CD4-positive, alpha-beta T cell treated with Interleukin-12 subunit alpha and Interleukin-12 subunit beta, for 1 hour (primary cell): ENCODE data around the gene SCN2B.

Experiments used
- DNase-seq: peaks from one replicate; pipeline ENCODE4 v3.0.0-alpha.2; 2020

SCN2B gene

DNA sequence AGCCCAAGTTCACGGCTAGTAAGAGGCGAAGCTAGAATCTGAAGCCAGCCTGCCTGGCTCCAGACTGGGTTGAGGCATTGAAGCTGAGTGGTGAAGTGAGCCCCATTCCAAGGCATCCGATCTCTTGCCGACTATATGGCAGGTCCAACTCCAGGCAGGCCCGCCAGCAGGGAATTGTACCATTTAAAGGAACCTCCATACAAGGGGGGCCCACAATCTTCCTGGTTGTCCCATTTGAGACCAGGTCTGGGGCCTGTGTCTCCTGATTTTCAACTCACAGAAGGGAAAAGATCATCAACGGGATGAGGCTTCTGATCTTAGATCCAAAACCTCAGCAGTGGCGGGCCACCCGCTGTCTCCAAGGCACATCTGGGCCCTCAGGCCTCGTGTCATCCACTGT lies 4.1 kb downstream of the SCN2B start:
- no peak for DNase-seq

DNA sequence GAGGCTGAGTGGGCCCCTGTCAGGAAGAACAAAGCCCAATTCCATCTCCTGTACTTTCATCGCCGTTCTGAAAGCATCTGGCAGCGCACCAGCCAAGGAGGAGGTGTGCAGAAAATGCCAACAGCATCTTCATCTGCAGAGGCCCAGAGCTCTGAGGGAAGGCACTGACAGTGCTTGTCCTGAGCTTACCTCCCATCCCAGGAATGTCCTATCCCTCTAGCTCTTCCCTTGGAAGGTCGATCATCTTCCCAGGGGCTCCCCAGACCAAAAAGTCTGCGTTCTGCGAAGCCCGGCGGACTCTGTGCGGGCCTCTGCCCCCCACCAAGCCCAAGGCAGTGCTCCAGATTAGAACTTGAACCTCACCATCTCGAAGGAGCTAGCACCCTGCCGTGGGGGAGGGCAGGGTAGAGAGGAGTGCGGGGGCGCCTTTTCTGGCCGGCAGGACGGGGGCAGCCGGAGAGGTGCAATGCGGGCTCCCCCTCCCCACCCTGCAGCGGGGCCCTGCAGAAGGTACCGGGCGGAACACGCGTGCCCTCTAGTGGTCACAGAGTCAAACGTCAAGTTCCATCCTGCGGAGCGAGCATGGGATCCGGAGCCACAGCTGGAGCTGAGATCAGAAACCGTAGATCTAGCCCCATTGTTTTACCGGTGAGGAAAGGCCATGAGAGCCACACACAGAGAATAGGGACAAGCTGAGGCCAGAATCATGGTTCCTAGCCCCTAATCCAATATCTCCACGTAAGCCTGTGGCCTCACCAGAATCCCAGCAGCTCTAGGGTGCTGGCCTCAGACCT lies 5.0 kb downstream of the SCN2B start:
- DNase-seq: peak; percentile 72

DNA sequence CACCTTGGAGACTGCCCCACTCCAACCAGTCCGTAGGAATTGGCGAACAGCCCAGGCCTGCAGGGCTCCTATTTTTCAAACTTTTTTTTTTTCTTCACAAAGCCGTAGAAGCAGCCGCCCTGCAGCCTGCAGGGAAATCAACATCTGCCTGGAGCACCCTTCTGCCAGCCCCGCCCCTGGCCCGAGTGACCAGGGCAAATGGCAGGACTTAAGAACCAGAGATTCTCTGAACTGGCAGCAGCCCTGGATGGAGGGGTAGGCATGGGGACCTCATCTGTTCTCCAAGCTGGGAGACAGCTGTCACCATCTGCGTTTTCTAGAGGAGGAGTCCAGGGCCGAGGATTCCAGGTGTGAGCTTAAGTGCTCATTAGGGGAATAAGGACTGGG lies 5.6 kb downstream of the SCN2B start:
- DNase-seq: no peak

DNA sequence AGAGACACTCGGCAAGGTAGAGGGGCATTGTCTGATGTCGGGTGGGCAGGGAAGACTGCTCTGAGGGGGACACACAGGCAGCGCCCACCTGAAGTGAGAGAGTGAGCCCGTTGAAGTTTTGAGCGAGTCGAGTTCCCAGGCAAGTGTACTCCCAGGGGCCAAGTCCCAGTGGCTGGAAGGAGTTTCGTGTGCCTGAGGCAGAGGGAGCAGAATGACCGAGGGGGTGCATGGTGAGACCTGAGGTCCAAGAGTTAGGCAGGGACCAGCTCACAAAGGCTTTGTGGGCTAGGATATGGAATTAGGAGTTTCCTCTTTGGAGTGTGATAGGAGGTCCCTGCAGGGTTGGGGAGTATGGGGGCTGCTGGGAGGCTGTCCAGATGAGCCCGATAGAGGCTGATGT lies 6.2 kb downstream of the SCN2B start:
- DNase-seq: no peak

DNA sequence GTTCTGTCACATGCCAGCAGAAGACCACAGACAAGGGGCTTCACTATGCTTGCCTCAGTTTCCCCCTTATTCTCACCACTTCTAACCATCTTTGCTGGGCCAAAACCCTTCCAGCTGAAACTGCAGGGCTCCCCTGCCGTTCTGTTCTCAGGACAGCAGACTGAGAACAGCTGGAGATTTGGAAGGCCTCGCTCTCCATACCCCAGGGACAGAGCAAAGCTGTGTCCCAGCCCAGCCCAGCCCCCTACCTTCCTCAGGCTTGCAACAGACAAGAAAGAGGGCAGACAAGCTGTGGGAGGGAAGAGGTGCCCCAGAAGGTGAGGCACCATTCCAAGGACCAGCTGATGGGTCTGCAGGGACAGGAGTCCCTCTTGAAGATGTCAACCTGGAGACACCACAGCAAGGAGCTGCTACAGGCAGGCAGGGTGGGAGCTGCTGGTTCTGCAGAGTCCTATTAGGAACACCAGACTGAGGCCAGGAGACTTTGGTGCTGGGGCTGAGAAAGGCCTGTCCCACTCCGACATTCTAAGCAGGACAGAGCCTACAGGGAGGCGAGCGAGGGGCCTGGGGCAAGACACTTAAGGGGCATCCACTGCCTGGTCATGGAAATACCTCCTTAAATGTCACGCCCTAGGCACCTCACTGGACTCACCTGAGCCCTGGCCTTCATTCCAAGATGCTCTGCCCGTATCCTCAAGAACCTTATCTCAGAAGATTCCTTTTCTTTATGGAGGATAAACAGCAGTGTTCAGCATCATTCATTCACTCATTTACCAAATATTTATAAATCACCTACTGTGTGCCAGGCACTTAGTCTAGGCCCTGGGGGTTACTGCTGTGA lies 6.9 kb downstream of the SCN2B start:
- no peak for DNase-seq

DNA sequence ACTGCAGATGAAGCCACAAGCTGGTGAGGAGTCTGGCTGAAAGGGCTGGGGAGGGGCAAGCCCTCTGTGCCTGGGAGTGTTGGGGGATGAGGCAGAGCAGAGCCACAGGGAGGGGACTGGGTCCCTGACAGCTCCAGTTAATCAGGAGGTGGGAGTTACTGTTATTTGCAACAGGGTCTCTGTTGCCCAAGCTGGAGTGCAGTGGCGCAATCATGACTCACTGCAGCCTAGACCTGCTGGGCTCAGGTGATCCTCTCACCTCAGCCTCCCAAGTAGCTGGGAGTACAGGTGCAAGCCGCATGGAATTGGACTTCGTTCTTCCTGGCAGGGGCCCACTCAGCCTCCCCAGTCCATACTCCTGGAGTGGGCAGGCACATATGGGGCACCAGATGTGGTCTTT lies 7.7 kb downstream of the SCN2B start:
- DNase-seq: no peak

DNA sequence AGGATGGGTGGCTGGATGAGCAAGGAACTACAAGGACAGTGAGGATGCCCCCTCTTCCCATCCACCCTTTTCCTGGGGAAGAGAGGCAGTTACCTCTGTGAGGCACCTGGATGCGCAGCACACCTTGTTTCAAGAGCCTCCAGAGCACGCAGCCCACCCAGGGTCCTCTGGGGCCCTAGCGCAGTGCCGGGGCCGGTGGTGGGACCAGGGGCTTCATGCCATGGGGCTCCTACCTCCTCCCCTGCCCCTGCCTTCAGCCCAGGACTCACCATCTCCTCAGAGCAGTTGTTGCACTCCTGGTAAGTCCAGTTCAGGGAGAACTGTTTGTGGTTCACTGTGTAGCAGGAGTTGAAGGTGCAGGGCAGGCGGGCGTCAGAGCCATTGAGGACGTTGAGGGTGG lies 8.1 kb downstream of the SCN2B start:
- no peak for DNase-seq

DNA sequence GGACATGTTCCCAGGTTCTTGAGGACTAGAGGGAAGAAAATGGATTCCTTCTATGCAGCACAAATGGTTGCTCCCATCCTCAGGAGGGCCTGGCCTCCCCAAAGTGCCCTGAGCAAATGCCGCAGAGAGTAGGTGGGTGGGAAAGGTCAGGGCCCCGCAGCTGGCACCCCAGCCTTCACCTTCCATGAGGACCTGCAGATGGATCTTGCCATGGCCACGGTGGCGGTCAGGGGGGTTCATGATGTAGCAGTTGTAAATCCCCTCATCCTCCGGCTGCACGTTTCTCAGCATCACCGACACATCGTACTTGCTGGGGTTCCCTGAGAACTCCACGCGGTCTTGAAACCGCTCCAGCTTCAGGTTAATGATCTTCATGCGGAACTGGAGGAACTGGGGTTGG lies 8.5 kb downstream of the SCN2B start:
- no peak for DNase-seq

DNA sequence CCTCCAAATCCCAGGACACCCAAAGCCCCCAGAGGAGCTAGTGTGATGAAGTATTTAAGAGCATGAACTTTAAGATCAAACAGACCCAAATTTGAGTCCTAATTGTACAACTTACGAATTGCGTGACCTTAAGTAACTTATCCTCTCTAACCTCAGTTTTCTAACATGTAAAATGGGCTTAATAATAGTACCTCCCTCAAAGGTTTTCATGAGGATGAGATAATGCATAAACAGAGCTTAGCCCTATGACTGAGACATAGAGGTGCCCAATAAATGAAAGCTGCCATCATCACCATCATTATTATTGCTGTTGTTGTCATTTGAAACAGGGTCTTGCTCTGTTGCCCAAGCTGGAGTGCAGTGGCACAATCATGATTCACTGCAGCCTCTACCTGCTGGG lies 9.2 kb downstream of the SCN2B start:
- DNase-seq: no peak

DNA sequence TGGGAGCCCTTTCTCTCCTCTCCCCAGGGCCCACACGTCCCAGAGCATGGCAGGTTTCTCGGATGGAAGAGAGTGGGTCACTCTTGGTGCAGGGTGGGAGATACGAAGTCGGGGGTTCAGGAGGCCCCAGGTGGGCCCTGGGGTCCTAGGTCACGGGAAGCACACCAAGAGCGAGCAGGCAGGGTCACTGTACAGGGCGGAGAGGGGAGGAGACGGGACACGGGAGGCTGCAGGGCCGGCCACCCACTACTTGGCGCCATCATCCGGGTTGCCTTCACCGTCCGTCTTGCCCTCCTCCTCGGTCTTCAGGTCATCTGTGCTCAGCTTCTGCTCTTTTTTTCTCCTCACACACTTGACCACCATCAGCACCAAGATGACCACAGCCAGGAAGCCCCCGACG lies 9.8 kb downstream of the SCN2B start:
- DNase-seq: no peak

DNA sequence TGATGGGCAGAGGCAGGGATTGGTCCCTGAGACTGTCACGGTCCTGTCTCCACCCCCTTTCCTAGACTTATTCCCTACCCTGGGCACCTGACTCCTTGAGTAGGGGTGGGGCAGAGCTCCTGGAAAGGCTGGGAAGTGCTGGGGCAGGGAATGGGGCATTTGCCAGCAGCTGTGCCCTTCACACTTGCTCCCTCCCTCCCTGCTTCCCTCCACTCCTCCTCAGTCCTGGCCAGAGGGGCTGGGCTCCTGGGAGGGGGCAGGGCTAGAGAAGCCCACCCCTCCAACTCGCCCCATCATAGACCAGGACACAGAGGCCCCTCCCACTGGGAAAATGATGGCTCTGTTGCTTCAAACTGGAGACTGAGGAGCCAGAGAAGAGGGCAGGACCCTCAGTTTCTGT lies 11.6 kb downstream of the SCN2B start:
- DNase-seq: no peak

DNA sequence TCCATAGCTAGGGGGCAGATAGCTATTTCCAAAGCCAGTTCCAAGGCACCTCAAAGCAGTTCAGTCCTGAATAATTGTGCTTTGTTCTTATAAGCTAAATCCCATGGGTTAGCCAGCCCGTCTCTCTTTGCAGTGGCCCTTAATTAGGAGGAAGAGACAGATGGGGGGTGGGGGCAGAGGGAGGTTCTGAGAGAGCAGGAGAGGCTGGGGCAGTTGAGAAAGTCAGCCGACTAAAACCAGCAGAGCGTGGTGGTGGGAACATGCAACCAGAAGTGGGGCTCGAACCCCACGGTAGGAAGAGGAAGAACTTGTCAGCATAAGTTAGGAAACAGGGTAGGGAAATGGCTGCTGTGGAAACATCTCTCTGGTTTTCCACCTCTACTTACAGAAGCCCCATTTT lies 12.9 kb downstream of the SCN2B start:
- no peak for DNase-seq

DNA sequence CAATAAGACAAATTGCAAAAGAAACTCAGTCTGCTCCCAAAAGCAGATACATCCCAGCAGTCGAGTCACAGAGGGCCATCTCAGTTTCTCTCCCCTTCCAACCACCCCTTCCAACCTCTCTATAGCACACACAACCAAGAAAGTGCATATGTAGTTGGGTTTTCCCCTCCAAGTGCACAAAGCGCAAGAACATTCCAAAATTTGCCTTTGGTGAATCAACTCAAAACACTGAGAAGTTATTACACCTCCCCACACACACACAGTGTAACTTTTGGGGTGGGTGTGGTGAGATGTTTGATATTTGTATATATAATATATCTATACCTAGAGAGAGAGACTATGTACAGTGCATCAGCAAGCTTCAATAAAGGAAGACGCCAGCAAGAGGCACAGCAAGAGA lies 13.6 kb downstream of the SCN2B start:
- no peak for DNase-seq

DNA sequence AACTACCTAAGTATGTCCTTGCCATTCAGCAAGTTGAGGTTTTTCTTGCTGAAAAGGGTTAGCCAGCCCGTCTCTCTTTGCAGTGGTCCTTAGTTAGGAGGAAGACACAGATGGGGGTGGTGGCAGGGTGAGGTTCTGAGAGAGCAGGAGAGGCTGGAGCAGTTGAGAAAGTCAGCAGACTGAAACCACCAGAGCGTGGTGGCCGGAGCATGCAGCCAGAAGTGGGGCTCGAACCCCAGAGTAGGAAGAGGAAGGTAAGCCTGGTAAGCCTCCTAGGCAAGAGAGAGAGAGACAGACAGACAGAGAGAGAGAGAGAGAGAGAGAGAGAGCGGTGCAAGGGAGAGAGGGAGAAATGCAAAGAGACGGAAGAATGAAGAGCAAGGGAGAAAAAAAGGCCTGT lies 14.7 kb downstream of the SCN2B start:
- DNase-seq: no peak

DNA sequence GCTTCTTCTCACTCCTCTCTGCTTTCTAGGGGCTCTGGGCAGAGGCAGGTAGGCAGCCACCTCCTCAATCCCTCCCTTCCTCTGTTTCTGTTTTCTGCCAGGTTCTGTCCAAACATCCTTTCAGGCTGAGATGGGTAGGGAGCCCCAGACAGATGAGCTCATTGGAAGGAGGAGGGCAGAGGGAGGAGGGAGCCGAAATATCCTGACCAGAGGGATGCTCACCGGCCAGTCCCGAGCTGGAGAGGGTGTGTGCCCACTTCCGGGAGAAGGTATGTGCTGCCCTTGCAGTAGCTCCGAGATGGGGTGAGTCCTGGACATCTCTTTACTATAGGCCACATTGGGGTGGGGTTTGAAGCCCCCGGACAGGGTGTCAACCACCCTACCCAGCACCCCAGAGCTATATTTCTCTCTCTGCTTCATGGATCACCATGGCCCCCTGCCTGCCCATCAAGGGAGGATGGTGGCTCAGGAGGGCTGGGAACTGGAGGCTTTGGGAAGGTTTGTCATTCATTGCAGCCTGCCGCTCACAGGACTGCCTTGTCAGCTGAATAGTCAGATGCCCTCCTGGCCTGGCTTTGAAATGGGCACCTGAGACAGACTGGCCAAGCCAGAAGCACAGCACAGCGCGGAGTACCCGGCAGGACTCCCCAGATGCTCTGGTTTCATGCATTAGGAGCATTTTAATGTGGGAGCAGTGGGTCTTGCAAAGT lies 19.1 kb downstream of the SCN2B start:
- no peak for DNase-seq

DNA sequence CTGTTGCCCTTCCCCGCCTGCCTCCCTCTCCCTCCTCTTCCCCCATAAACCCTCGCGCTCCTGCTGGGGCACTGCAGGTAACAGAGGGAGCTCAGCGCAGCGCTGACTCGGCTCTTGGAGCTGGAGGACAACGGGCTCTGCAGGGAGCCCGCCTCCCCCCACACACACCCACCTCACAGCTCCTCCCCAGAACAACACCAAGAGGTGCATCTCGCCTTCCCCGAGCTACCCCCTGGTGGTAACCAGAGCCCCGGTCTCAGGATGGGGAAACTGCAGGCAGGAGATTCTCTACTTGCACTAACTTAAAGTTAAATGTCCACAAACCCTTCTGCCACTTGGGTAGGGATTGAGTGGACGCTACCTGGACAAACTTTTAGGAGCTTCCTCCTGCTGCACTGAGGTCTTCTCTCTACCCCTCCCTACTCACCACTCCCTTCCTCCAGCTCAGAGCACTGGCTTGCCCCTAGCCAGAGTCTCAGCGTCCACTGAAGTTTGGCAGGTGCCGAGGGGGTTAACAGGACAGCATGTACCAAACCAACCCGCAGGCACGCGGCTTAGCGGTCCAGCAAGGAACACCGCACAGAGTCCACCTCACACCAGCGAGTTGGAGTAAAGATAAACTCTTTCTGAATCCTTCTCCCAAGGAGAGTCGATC lies 19.8 kb downstream of the SCN2B start:
- DNase-seq: peak; percentile 12

DNA sequence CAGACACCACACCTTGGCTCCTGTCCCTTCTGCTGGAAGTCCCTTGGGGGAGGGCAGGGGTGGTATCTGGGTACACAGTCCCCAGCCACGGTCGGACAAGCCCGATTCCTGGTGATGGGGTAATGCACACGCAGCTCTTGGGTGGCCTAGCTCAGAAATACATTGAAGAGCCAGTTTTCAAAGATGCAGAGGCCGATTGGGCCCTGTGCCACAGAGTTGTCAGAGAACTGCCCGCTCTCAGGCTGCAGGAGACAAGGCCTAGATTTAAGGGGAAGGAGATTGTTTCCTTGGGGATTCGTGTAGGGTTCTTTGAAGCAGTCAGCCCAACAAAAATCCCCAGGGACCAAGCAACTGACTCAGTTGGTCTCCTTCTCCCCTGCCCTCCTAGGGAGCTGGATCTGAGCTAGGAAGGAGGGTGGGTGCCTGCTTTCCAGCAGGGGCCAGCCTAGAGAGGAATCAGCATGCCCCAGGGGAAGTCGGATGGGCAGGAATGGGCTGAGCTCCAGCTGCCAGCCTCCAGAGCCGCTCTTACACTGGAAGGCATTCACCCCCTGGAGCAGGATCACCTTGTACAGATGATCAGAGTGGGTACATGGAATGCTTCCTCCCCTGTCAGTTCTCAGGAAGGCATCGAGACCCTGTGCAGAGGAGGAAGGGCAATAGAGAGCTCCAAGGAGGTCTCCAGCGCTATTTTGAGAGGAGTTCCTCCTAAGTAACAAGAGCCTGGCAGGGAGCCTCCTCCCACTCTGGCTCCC lies 20.5 kb downstream of the SCN2B start:
- DNase-seq: no peak

DNA sequence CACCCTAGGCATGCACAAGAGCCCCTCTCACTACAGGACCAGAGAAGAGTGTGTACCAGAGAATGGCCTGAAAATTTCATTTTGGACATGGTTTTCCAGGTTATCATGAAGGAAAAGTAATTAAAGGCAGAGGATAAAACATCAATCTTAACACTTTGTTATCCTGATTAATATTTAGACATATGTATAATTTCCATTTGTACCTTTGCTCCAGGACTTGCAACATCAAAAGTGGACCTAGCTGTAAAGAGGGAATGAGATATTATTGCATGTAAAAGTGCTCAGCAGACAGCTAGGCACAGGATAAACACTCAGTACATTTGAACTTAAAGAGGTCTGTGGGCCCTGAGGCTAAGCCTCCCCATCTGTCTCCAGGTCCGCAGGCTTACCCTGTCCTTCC lies 21.8 kb downstream of the SCN2B start:
- no peak for DNase-seq

DNA sequence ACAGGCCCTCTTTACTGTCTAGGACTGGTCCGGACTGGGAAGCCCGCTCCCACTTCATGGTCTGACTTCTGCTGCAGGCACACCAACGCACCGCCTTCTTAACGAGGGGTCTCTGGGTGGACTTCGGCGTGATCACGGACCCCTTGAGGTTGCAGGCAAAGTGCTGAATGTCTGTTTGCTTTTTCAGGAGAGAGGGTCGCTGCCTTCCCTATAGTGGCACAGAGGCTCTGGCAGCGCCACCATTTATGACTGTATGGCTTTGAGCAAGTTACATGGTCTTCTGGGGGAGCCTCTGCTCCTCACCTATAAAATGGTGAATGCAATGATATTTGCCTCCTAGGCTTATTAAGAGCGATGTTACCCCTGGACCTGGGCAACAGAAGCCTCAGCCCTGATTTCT lies 22.5 kb downstream of the SCN2B start:
- DNase-seq: no peak

DNA sequence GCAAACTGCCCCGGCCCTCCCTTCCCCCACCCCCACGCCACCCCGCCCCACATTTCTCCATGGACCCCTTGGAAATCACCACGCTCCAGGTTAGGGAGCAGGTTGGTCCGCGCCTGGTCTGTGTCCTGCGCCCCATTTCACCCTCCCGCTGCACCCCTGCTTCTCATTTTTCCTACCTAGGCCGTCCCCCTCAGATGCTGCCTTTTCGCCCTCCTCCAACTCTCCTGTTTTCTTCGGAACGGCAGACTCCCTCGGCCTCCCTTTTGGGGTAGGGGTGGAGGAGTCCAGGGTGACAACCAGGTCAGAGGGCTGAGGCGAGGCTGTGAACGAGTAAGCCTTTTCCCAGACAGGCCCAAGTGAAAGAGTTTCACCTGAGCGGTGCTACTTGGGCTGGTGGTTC lies 22.9 kb downstream of the SCN2B start:
- DNase-seq: no peak

DNA sequence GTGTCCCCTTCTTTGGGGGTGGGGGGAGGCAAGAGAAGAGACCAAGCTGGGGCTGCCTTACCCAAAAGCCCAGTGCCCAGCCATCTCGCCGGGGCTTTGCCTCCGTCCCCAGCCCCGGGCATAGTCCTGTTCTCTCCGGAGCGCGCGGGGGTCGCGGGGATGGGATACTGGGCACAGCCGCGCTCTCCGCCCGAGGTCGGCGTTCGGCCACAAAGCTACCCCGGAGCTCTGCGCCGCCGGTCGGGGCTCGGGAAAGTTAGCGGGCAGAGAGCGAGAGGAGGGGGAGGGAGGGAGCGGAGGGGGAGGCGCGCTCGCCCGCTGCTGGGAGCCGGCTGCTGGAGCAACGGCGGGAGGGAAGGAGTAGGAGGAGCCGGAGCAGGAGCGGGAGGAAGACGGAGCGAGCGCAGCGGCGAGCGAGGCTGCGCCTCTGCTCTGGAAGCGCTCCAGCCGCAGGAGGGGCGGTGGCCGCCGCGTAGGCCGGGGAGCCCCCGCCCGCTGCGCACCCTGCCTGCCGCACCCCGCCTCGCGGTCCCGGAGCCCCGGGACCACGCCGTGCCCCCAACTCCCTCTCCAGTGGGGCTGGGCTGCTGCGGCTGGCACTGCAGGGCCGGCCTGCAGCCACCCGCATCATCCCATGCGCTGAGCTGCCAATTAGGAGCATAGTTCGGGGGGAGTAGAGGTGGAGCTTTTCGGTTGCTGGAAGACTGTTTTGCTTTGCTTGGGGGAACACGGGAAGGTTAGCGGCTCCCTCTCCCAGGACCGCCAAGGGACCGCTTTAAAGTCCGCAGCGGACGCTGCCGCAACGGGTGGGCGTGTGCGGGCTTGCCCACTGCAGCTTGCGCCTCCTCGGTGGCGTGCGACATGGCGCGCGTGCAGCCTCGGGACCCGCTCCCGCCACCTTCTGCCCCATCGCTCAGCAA lies 23.6 kb downstream of the SCN2B start, which contains the start of gene SCN4B:
SCN4B (minus strand) TSS at position 272 of the 920 bp plus-strand sequence; CDS start at position 122, 150 bp downstream.
- peak; percentile 14 for DNase-seq
